ENCODE data around the gene BCL11A.

- no peak for TF ChIP-seq POLR2AphosphoS5 (IDR thresholded peaks at IDR 0.05; ENCODE audit: low read depth, low read length)
- no peak for TF ChIP-seq CTCF (IDR thresholded peaks at IDR 0.05)
- TF ChIP-seq REST (IDR thresholded peaks at IDR 0.05; ENCODE audit: insufficient read depth in 1 of 2, low read depth in 2 of 2, low read length in 1 of 2): no peak
These were observed 56.0 kb downstream of the BCL11A start for GRCh38 chr2:60497500-60497899.
